Activated naive CD4-positive, alpha-beta T cell treated with Interleukin-2 at 50 U/mL for 16 hours (primary cell): ENCODE data around the gene ZNF629.

ENCODE experiments used
- DNase-seq: peaks from one replicate; pipeline ENCODE4 v3.0.0-alpha.2; 2020

The ZNF629 gene

DNA sequence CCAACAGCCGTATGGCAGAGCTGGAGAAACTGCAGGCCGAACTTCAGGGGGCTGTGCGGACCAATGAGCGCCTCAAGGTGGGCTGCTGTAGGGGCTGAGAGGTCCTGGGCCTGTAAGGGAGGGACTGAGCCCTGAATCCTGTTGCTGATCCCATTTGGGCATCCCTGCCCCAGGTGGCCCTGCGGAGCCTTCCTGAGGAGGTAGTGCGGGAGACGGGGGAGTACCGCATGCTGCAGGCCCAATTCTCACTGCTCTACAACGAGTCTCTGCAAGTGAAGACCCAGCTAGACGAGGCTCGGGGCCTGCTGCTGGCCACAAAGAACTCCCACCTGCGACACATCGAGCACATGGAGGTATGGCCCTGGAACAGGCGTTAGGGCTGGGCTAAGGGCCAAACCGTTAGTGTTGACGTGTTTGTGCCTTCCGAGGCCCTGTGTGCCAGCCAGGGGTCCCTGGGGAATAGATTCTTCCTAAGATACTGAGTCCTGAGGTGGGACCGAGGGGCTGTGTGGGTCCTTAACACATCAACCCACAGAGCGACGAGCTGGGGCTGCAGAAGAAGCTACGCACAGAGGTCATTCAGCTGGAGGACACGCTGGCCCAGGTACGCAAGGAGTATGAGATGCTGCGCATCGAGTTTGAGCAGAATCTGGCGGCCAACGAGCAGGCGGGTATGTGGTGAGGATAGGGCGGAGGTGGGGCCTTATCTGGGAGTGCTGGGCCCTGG is 20.6 kb downstream of the ZNF629 start:
- DNase-seq = no peak

DNA sequence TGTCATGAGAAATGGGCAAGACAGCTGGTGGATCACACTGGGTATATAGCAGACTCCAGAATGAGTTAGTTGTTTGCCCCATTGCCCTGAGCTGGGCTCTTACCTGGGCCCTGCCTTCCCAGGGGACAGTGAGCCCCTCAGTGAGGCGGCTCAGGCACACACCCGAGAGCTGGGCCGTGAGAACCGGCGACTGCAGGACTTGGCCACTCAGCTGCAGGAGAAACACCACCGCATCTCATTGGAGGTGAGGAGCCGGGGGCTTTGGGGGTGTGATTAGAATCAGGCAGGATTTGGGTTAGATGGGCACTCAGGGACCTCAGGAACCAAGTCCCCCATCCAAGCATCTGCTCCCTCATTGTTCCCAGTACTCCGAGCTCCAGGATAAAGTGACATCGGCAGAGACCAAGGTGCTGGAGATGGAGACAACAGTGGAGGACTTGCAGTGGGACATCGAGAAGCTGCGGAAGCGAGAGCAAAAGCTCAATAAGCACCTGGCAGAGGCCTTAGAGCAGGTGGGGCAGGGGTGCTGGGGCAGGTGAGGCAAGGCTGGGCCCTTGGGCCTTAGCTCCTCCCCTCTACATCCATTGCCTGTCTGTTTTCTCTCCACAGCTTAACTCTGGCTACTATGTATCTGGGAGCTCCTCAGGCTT is 22.1 kb downstream of the ZNF629 start:
- DNase-seq = no peak

DNA sequence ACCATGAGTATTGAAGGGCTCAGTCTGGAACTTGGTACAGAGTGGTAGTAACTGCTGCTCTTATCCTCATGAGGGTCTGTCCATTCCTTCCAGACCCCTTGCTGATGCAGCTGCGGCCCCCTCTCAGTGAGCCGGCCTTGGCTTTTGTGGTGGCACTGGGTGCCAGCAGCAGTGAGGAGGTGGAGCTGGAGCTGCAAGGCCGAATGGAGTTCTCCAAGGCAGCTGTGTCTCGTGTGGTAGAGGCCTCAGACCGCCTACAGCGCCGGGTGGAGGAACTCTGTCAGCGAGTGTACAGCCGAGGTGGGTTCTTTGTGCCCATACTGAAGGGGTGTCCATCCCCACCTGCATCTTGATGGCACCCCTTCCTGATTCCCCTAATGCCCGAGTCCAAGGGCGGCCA is 22.9 kb downstream of the ZNF629 start:
- DNase-seq = no peak

DNA sequence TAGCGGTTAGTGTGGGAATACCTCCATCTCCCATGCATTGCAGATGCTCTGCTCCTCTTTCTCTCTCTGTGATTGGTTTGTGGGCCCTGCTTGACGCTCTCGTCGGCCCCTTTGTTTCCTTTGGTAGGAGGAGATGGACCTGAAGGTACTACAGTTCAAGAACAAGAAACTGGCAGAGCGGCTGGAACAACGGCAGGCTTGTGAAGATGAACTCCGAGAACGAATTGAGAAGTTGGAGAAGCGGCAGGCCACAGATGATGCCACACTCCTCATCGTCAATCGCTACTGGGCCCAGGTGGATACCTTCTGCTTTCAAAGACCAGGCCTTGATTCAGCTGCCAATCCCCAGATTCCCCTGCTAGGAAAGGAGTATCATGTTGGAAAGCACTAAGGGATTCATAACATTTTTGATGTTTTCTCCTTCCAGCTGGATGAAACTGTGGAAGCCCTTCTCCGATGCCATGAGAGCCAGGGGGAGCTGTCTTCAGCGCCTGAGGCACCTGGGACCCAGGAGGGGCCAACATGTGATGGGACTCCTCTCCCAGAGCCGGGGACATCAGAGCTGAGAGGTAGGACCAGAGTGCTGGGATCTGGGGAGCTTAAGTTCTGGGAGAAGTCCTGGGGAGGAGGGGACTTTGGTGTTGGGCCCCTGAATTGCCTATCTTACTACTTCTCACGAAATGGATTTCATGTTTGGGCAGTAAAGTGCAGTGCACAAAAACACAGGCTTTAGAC is 23.8 kb downstream of the ZNF629 start:
- DNase-seq = no peak

DNA sequence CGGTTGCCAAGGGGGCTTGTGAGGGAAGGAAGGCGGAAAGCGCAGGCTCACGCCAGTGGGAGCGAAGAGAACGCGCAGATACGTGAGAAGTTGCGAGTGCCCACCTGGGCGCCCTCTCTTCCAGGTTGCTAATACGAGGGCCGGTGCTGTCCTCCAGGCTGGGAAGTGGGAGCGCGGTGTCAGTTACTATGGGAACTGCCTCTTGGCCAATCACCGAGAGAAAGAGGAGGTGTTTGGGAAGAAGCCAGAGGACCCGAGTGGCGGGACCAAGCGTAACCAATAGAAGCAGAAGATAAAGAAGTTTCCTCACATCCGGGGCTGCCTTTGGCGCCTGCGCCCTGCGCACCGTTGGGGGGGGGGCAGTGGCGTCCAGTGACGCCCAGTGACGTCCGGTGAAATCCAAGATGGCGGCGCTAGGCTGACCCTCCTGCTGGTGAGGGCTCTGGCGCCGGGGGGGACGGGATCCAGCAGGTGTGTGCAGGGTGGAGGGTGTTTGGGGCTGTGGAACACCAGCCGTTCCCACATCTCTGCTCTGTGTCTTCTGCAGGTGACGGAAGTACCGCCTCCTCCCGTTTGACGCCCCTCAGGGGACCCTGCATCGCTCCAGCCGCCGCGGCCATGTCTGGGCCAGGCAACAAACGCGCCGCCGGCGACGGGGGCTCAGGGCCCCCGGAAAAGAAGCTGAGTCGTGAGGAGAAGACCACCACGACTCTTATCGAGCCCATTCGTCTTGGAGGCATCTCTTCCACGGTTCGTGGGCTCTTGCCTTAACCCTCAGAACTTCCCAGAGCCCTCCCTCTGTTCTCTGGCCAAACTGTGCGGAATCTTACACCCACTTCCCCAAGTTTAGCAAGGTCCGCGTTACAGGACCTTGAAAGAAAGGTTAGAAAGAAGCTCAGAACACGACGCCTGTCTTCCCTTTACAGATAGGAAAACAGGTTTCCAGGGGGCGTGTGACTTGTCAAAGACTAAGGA is 24.8 kb downstream of the ZNF629 start, which contains the start of the genes CFAP119 and RNF40:
CFAP119 (minus strand) TSS at position 135 of the 975 bp plus-strand sequence. CDS start 314 bp downstream, outside the sequence.
RNF40 (plus strand) TSS at position 395 of the 975 bp plus-strand sequence; CDS start at position 619, 224 bp downstream.
- peak; percentile 92 for DNase-seq

DNA sequence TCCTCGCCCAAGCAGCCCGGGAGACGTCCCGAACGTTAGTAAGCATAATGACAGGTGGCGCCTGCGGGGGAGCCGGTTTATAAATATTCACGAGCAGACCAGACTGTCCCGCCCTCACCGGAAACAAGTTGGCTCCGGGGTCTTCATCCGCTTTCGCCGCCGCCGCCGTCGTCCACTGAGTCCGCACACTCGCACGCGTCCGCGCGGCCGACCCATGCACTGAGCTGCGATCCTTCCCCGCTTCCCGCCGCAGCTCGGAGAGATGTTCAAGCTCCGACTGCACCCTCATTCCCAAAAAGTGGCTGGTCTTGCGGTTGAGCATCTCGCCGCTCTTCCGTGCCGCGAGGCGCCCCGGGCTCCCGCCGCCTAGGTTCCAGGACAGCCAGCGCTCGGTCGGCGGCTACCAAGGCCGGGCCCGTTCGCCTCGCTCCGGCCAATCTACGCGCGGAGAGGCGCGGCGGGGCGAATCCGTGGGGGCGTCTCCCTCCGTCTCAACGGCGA is 25.5 kb downstream of the ZNF629 start:
- peak; percentile 49 for DNase-seq

DNA sequence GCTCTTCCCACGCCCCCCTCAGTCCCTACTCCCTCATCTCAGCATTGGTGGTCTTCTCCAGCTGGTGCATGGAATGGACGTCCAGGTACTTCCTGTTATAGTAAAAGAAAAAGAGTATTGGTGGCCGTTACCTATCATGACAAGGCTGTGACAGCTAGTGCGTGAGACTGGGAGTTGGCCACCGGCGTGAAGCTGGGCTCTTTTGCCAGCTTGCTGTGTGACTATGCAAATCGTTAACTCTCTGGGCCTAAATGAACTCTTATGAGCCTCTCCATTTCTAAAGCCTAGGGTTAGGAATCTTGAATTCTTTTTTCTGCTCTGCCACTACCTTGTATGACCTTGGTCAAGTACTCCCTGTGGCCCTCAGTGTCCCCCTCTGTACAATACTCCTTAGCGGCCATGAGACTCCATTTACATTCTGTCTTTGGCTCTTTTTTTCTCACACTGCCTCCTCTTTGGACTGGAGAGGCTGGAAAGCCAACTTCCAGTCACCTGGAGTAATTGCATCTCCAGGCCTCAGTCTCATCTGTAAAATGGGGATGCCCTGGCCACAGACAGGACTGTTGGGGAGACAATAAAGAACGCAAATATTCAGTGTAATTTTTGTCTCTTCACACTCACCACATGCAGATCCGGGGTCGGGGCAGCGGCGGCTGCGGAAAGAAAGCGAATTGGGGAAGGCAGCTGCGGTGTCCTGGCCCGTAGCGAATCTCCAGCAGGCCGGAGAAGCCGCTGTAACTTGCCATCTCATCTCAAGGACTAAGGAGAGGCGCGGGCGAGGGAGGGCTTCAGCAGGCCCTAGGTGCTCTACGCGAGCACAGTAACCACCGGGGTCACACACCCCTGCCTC is 26.2 kb downstream of the ZNF629 start:
- no peak for DNase-seq

DNA sequence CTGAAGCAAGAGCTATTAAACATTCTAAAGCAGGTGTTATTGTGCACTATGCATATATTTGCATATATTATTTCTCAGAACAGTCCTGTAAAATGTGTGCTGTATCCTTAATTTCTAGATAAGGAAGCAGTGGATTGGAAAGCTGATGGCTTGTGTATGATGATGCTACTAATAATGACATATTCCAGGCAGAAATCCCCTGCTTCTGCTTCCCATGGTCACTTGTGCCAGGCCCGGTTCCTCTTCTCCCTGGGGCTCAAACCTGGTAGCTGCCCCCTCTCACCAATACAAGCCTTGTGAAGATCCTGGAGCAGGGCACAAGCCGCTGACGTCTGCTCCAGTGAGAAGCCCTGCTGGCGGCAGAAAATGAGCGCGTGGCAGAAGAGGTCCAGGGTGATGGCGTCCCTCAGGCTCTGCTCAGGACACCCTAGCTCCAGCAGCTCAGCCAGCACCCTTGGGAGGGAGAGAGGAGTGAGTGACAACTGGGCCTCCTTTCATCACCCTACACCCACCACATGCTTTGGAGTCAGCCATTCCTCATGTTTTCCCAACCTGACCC is 26.9 kb downstream of the ZNF629 start:
- DNase-seq = no peak

DNA sequence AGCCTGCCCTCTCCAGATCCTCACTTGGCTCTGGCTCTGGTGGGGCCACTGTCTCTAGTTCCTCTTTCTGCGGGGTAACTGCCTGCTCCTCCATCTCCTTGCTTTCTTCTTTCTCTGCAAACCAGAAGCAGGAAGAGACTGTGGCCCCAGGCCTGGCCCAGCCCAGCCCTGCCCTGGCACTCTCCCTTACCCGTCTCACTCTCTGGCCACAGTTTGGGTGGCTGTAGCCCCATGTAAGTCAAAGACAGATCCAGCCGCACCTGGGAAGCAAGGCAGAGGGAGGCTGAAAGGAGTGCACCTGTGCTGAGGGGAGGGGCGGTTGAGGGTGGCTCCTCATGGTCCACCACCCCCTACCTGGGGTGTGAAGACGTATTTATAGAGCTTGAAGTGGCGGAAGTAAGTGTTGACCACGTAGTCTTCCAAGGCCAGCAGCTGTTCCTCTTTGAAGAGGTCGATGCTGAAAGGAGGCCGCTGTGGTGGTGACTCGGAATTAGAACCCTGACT is 28.0 kb downstream of the ZNF629 start:
- no peak for DNase-seq

DNA sequence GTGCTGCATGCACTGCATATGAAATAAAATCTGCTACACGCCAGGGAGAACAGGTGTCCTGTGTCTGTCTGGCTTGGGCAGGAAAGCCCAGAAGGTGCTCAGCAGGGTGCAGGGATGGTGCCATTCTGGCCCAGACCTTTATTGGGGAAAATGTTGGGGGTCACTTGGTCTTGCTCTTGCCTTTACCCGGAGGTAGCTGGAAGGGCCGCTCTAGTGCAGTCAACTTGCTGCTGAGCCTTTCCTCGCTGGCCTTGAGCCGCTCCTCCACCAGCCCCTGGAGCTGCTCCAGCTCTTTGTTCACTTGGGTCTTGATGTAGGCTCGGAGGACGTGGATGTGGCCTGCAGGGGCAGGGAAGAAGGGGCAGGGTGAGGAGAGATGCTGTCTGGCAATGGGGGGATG is 29.7 kb downstream of the ZNF629 start:
- no peak for DNase-seq

DNA sequence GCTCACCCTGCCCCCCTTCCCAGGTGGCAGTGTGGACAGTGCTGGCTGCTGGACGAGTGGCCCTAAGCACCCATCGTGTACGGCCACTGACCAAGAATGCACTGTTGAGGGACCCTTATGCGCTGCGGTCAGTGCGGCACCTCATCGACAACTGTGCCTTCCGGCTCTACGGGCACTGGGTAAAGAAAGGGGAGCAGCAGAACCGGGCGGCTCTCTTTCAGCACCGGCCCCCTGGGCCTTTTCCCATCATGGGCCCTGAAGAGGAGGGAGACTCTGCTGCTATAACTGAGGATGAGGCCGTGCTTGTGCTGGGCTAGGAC is 30.3 kb downstream of the ZNF629 start:
- no peak for DNase-seq

DNA sequence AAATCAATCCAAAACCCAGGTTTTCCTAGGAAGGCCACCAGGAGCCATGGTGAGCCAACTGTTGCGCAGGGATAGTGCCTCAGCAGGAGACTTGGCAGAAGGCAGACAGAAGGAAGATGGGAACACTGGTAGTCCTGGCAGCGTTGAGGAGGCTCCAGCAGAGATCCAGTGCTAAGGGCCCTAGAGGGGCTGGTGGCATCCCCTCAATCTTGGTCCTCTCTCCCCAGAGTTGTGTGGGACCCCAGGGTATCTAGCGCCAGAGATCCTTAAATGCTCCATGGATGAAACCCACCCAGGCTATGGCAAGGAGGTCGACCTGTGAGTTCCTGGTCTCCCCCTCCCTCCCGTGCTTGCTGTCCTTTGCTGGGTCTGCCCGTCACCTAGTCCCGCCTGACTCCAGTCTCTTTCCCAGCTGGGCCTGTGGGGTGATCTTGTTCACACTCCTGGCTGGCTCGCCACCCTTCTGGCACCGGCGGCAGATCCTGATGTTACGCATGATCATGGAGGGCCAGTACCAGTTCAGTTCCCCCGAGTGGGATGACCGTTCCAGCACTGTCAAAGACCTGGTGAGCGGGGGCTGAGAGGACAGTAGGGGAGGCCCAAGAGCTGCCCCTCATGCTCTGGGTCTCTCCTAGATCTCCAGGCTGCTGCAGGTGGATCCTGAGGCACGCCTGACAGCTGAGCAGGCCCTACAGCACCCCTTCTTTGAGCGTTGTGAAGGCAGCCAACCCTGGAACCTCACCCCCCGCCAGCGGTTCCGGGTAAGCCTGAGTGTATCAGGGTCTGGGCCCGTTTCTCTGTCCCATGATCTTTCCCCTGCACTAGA is 30.8 kb downstream of the ZNF629 start:
- DNase-seq = no peak

DNA sequence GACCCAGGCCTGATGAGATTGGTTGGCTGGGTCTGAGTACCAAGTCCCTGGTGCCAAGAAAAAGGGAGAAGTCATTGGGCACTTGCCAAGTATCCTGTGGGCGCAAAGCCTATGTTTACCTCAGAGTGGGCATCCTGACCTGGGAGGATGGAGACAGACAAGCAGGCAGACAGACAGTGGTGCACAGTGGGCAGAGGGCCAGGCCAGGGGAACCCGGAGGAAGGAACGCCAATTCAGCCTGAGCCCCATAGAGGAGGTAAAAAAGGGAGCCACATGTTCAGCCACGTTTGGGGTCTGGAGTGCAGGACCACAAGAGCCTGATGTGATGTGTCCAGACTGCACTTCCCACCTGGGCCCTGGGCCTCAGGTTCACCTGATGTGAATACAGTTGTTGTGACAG is 33.4 kb downstream of the ZNF629 start:
- DNase-seq = no peak

DNA sequence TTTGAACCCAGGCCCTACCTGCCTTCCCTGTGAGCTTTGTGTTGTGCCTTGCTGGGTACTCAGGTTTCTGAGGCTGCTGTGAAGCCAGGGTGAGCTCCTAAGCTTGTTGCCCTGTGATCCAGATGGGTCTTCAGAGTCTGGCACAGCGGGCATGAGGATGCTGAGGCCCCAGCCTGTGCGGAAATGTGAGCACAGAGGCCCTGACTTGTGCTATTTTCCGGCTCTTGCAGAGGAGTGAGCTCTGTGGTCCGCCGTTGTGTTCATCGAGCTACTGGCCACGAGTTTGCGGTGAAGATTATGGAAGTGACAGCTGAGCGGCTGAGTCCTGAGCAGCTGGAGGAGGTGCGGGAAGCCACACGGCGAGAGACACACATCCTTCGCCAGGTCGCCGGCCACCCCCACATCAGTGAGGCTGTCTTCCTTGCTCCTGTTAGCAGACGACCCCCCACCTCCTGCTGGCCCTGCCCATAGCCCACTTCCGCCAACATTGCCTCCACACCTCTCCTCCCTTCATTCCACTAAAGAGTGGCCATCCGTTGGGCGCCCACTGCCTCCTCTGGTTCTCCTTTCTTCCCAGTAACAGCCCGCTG is 36.0 kb downstream of the ZNF629 start:
- DNase-seq = no peak

DNA sequence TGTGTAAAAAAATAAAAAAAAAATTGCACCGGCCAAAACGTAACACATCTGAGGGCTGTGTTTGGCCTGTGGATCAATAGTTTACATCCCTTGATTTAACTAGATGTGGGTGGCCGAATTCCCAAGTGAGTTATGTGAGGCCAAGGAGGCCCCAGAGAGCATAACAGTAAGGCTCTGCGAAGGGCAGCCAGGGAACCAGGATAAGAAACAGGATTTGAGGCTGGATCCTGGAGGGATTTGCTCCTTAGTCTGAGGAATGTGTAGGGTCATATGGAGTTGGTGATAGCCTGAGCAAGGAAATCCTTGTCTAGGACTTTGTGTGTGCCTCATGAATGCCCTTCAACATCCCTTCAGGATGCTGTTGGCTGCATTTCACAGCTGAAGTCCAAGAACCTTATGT is 36.8 kb downstream of the ZNF629 start:
- no peak for DNase-seq

DNA sequence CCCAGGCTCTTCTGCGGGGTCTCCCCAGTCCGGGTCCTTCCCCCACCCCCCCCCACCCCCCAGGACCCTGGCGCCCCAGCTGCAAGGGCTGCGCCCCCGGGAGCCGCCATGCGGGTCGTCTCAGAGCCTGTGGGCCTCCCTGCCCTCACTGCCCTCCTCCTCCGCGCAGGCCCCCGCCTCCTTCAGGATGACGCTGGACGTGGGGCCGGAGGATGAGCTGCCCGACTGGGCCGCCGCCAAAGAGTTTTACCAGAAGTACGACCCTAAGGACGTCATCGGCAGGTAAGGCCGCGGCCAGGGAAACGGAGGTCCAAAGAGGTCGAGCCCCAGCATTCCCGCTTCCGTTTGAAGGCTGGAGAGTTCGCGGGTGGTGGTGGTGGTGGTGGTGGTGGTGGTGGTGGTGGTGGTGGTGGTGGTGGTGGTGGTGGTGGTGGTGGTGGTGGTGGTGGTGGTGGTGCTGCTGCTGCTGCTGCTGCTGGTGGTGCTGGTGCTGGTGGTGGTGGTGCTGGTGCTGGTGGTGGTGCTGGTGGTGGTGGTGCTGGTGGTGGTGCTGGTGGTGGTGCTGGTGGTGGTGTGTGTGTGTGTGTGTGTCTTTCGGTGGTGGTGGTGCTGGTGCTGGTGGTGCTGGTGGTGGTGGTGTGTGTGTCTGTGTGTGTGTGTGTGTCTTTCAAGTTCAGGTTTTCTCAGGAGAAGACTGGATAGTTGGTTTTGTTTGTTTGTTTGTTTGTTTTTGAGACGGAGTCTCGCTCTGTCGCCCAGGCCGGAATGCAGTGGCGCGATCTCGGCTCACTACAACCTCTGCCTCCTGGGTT is 38.2 kb downstream of the ZNF629 start:
- peak; percentile 16 for DNase-seq

DNA sequence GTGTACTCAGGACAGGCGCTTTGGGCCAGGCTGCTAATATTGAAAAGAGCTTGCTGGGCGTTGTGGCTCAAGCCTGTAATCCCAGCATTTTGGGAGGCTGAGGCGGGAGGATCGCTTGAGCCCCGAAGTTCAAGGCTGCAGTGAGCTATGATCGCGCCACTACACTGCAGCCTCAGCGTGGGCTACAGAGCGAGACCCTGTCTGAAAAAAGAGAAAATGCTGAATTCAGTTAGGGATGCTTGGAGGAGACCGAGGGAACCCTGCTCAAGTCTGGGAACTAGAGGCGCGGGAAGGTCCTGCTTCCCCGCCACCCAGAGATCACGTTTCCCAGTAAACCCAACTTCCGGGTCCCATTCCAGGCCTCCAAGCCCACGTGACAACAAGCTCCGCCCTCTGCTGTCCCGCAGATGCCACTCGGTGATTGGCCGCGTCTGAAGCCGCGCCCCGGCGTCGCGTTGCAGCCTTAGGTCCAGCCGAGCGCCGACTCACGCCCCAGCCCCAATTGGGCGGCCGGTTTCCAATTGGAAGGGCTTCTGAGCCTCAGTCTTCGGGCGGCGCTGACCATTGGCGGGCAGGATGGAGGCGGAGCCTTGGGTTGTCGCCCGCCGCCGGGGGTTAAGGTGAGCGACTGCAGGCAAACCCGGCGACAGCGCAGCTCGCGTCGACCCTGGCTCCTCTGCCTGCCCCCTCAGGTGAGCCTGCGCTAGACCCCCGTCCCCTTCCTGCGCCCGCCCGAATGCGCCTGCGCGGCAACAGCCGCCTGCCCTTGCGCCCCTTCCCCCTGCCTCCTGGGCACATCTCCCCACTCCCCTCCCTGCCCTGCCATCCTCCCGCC is 39.0 kb downstream of the ZNF629 start, which contains the start of gene PHKG2:
PHKG2 (plus strand) TSS at position 627 of the 835 bp plus-strand sequence. CDS start 396 bp downstream, outside the sequence.
- DNase-seq = peak; percentile 97

DNA sequence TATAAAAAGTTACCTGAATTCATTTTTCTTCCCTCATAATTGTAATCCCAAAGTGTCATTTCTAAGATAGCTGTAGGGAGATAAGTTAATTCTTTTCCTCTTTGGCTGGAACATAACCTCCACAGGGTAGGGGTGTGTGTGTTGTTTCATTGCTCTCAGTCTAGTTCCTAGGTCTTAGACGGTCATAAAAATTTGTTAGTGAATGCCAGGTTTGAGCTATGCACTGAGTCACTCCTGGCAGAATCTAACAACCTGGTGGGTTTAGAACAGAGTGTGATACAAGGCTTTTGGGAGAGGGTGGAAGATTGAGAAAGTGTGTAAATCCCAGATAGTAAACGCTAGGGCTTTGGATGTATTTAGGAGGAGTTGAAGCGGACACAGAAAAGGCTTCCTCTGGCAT is 39.7 kb downstream of the ZNF629 start:
- DNase-seq = no peak
